Measurements from ENCODE around the gene ELOVL2.
"Not testable (repeated sequence)": the region's sequence is repeated elsewhere in the genome, so short reads cannot be mapped to it uniquely, and the experiment has no call there.

The ELOVL2 gene

DNA sequence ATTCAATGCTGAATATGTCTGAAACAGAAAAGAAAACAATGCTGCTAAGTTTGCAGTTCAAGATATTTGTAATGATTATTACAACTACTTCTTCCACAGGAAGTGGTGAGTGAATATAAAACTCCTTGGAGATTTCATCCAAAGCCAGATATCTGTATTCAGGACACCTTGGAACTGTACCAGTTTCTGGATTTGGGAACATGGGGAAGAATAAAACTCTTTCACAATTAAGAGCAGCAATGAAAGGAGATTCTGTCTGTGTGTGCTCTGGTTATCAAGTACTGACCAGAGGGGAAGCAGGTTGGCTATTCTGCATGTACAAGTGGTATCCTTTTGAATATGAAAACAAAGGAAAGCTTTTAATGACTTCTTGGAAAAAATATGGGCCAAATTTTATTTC, 21.1 kb downstream of the ELOVL2 start:
- DNase-seq (ENCODE audit: low spot score) (no peak), FAIRE-seq (no peak)

DNA sequence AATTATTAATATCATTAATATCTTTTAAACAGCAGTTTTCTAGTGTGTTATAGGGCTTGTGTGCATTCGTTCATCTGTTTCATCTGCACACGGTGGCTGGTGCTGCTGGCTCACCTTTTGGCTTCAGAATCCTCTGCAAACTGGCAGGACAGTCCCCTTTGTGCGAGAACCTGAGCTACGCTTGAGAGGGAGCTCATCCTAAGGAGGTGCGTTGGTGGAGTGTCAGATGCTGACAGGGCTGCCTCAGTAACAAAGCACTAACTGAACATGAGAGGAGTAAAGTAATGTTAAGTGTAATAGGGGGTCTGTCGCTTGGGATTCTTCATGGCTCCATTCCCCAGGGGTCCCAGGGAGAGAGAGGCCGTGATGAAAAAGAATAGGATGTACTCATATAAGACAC, 22.4 kb downstream of the ELOVL2 start:
- FAIRE-seq: no peak
- DNase-seq (ENCODE audit: low spot score): no peak

DNA sequence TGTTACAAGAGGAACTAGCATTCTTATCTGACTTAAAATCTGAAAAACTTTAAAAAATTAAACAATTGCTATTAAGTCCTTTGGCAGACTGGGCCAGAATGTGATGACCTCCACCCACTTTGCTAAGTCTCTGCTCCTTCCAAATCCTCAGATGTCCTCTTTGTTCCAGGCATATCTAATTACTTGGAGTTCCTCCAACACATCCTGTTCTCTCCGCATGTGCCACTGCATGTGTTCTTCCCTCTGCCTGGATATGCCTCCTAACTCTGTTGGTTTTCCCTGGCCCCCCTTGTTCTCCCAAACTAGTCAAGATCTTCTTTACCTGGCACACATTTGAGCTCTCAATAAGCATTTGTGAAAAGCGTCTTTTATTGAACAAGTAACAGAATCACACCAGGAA, 23.1 kb downstream of the ELOVL2 start:
- FAIRE-seq: no peak
- DNase-seq (ENCODE audit: low spot score): no peak

DNA sequence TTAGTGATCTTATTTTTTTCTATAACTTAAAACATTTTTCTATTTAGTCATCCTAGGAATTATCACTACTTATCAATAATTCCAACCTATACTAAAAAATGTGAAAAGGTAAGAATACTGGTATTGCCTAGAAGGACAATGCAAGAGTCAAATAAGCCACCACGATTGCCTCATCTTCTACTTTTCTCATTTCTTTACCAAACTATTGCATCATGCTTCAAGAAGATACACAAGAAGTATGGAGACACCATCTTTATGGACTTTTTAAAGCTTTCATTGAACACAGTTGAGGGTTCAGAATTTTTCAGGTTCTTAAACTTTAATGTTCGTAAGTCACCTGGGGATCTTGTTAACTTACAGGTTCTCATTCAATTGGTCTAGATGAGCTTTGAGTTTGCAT, 25.9 kb downstream of the ELOVL2 start:
- FAIRE-seq (no peak), DNase-seq (ENCODE audit: low spot score) (no peak)

DNA sequence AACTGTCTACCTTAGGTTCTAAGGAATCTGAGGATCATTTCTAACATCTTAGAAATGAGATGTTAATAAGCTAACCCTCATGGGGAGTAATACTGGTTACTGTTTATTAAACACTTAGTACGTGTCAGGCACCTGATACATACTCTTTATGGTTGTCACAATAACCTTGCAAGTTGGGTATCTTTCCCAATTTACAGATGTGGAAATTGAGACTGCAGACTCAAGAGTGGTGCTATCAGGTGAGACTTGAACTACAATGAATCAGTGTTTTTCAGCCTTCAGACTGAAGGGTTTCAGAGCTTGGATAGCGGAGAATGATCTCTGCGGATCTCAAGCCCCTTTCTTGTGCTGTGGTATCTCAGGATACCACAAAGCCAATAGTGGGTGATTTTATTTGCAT, 27.0 kb downstream of the ELOVL2 start:
- DNase-seq (ENCODE audit: low spot score) (no peak), FAIRE-seq (no peak)

DNA sequence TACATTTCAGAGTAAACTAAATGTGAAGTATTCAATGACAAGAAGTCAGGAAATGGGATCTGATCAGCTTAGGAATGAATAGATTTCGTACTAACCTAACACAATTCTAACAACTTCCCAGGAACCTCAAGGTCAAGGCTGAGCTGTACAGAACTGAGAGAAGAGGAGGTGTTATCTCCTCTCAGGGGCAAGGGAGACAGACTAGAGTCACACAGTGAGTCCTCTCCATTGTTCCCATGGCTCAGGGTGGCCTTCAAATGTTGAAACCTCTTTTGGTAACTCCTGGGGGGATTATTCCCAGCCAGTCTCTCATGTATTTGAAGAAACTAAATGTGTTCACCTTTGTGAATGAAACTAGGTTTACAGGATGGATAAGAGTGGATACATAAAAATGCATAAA, 27.7 kb downstream of the ELOVL2 start:
- FAIRE-seq (no peak), DNase-seq (ENCODE audit: low spot score) (no peak)

DNA sequence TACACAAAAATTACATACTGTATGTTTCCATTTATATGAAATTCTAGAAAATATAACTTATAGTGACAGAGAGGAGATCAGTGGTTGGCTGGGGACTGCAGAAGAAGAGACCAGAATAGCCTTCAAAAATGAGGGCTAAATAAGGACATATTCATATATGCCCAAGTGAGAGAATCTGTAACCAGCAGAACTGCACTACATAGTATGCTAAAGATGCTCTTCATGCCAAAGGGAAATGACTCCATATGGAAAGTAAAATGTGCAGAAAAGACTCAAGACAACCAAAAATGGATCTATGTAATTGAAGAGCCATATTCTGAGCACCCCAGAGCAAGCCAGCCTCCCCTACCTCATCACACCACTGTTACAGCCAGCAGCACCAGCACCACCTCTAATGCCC, 29.0 kb downstream of the ELOVL2 start:
- DNase-seq (ENCODE audit: low spot score) (no peak), FAIRE-seq (no peak)

DNA sequence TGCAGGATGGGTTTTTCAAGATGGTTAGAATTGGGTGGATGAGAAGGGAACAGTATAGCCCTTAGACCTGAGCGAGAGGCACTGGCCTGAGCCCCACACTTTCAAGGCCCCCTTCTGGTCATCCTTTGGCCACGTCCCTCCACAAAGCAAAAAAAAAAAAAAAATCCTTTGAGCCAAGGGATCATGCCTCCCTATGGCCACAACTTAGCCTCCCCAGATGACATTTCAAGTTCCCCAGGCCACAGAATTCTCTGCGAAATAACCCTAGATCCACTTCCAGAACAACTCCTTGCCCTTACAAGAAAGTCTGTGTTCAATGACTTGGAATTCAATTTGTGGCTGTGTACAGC, 30.4 kb downstream of the ELOVL2 start:
- no peak for DNase-seq (ENCODE audit: low spot score)
- FAIRE-seq: no peak

DNA sequence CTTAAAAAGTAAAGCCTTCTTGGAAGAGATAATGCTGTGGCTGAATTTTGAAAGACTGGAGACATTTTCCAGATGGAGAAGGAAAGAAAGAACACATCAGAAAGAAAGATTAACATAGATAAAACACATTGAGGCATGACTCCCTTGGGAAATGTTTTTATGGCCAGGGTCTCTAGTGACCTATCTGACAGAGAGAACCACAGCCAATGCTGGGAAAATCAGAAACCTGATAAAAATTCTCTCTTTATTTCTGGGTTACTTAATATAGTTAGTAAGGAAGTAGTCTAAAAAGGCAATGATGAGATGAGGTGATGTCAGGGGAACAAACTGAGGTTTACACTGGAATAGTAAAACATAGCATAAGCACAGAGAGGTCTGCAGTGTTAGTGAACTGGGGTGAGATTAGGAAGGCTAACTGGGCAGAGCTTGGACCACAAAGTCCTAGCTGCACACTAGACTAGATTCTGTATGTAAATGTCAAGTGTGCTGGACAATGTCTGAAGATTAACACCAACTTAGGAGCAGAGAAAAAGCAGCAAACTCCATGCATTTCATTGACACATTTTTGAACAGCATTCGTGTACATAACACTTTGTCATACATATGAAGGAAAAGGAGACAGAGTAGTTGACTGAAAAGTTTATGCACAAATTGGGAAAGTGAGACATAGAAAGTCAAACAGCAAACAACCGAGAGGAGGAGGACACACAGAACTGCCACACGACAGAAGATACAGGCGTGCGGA, 31.0 kb downstream of the ELOVL2 start:
- DNase-seq (ENCODE audit: low spot score): no peak
- FAIRE-seq: no peak

DNA sequence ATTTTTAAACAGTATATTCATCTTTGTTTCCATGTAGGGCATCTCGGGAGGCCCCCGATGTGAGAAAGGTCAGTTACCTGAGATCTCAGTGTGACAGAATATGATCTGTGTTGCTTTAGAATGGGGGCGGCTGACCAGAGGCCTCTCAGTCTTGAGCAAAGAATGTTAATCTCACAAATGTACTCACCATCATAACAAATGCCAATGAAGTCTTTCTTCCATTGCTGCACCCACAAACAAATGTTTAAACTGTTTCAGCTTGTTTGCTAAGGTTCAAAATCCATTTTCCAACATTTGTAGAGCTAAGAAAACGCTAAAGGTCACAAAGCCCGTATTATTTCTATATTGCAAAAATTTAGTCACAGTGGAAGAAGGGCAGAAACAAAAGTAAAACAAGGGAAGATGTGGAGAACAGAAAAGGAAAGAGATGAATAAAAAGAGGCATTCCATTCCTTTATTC, 31.8 kb downstream of the ELOVL2 start:
- no peak for FAIRE-seq
- DNase-seq (ENCODE audit: low spot score): no peak

DNA sequence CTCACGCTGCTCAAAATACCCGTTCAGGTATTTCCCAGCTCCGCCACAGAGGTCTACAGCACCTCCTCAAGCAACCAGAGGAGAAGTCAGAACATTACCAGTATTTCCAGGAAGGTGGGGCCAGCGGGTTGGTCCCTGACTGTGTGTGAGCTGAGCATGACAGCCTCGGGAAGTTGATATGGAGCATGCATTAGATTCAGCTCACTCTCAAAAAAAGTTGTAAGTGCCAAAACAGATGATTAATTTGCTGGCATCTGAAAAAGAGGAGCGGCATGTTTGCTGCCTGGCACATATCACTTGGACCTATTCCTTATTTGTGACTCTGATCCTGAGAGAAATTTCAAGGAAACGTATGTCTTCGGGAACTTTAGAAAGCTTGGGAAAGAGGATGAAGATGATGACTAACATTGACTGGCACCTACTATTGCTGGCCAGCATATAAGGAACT, 32.3 kb downstream of the ELOVL2 start:
- DNase-seq (ENCODE audit: low spot score): peak; percentile 61
- no peak for FAIRE-seq

DNA sequence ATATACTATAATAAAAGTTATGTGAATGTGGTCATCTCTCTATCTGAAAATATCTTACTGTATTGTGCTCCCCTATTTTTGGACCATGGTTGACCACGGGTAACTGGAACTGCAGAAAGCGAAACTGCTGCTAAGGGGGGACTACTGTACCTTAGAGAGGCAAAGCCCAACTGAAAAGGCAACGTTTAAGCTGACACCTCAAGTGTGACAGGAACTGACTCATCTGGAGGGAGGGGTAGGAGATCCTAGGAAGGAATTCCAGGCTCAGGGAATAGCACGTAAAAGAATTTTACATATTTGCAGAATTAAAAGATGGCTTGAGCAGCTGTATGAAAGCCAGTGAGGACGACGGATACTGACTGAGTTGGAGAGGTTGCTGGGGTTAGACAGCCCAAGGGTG, 34.8 kb downstream of the ELOVL2 start:
- peak; percentile 62 for DNase-seq (ENCODE audit: low spot score)
- no peak for FAIRE-seq

DNA sequence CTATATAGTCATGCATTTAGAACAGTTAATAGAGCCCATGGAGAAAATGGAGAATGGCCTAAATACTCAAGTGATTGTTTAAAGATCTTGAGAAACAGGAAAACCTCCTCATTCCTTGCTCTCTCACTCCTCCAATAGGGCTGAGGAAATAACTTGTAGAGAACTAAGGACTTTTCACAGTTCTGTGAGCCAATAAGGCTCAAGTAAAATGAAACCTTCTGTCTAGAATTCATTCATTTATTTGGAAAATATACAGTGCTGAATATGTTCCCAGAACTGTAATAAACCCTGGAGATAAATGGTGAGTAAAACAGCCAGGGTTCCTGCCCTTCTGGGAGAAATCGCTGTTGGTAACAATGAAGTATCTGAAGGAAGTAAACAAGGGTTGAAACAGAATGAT, 35.3 kb downstream of the ELOVL2 start:
- FAIRE-seq (no peak), DNase-seq (ENCODE audit: low spot score) (no peak)

DNA sequence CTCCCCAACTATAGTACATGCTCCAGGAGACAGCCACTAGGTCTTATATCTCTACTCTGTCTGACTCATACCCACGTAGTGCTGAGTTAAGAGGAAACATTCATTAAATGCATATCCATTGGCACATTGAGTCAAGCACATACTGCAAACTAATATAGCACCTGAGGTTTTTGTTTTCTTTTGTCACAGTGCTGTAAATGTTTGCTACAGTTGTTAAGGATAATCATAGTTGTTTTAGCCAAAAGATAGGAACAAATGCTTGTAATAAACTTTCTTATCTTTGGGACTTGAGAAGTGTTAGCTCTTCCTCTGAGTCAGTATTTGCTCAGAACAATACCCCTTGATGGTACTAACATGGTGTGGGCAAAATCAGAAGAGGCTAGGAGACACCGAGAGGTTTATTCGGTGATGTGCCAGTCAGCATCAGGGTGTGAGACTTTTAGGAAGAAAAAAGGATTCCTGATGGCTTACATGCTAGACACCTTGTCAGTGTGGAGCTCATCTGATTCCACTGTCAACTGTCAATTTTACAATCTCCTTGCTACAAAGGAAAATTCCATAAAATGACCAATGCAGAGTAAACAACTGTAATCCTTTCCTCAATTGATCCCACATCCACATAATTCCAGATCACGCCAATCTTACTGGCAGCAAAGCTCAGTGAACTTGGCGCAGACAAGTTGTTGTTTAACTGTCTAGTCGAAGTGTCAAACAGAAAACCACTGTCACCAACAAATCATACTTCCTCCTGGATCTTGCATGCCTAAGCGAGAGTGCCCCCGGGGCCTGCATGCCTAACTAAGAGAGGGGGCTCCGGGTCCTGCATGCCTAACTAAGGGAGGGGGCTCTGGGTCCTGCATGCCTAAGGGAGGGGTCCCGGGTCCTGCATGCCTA, 36.1 kb downstream of the ELOVL2 start:
- peak; percentile 13 for DNase-seq (ENCODE audit: low spot score)

DNA sequence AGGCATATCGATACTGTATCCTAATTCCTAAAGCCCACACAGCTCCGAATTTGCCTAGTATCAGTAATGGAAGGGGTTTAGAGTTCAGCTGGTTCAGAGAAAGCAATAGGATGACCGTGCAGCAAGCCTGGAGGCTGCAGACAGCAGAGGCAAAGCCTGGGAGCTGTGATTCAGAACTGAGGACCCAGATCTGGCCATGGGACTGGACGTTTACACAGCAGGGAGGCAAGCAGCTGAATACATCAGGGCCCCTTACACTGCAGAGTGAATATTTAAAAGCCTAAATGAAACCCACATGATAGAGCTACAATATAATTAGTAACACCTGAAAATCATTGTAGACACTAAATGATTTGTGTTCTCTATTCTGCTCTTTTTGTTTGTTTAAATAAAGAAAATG, 38.0 kb downstream of the ELOVL2 start:
- DNase-seq (ENCODE audit: low spot score) (no peak), FAIRE-seq (no peak)

More for the DNA sequence above, 36.1 kb downstream of the ELOVL2 start:
- FAIRE-seq: no peak

DNA sequence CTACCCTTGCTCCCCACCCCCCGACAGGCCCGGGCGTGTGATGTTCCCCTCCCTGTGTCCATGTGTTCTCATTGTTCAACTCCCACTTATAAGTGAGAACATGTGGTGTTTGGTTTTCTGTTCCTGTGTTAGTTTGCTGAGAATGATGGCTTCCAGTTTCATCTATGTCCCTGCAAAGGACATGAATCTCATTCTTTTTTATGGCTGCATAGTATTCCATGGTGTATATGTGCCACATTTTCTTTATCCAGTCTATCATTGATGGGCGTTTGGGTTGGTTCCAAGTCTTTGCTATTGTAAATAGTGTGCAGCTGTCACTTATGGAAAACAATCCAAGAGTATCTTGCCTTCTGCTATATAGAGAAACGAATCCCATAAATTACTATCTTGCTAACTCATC, 40.8 kb downstream of the ELOVL2 start:
- not testable (repeated sequence) for FAIRE-seq; DNase-seq (ENCODE audit: low spot score)

DNA sequence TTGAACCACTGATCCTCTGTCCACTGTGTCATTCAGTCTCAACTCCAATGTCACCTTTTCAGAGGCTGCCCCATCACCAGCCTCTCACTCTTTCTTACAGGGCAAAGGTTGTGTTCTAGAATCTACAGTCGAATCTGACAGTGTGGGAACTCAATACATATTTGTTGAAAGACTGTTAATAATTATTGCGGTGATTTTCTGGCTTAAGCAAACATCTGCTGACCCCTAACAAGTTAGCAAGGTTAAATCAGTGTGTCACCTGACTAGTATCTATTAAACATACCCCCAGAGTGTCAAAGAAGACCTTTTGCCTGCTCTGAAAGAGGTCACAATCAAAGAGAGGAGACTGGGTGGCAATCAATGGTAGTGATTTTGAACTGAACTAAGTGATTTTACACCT, 41.9 kb downstream of the ELOVL2 start:
- DNase-seq (ENCODE audit: low spot score) (no peak), FAIRE-seq (no peak)

DNA sequence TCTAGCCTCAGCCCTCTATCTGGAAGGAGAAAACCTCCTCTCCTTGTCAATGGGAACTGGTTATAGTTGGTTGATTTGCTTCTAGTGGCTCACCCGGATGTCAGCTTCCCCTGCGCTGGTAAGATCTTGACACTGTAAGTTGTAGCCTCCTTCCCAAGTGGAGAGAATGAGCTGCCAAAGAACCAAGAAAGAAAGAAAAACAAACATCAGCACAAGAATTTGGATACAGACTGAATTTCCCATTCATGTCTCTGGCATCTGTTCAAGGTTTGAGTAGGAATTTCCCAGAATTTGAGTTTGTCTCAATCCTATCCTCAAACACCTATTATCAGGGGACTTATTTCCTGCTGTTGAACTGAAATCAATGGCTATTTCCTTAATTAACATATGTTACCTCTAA, 44.1 kb downstream of the ELOVL2 start:
- FAIRE-seq: no peak
- no peak for DNase-seq (ENCODE audit: low spot score)

DNA sequence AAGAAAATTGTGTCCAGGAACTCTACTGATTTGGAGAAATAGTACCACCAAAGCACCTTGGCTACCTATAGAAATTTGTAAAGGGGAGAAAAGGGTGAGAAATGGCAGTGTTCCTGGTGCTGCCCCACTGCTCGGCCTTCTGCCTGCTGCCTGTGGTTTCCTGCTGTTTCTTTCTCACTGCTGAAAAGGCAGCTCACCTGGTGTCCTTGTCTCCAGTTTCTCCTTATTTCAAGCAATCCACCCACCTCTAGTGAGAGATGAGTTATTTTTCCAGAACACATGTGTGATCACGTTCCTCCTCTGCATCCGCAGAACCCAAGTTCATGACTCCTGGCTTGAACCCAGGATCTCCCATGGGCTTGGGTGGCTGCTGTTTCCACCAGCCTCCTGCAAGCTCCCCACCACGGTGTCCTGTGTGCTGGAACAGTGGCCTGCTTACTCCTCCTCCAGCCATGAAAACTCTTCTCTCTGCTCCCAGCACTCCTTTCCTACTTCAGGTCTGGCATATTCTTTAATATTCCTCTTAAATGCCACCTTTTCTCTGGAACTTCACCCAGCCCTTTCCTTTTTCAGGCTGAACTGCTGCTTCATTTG, 48.9 kb downstream of the ELOVL2 start:
- no peak for DNase-seq (ENCODE audit: low spot score)
- no peak for FAIRE-seq

DNA sequence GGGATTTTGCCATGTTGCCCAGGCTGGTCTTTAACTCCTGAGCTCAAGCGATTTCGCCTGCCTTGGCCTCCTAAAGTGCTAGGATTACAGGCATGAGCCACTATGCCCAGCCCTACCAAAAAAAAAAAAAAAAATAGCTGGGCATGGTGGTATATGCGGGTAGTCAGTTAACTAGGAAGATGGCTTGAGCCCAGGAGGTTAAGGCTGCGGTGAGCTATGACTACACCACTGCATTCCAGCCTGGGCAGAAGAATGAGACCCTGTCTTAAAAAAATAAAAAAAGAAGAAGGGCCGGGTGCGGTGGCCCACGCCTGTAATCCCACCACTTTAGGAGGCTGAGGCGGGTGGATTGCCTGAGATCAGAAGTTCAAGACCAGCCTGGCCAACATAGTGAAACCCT, 50.2 kb downstream of the ELOVL2 start:
- FAIRE-seq: no peak
- no peak for DNase-seq (ENCODE audit: low spot score)

DNA sequence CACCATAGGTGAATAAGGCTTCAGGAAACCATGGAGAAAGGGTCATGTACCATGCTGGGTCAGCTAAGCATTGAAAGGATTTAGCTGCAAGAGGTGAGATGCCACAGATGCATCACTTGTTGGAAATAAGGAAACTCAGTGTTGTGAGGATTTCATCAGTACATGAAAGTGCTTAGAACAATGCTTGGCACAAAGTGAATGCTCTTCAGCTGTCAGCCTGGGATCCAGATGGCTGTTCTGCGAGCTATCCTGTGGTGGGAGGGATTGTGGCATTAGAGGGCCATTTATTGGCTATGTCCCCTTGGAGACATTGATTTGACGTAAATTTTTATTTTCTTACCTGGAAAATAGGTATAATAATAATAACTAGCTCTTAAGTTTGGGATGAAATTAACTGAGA, 53.0 kb downstream of the ELOVL2 start:
- DNase-seq (ENCODE audit: low spot score) (no peak), FAIRE-seq (no peak)

DNA sequence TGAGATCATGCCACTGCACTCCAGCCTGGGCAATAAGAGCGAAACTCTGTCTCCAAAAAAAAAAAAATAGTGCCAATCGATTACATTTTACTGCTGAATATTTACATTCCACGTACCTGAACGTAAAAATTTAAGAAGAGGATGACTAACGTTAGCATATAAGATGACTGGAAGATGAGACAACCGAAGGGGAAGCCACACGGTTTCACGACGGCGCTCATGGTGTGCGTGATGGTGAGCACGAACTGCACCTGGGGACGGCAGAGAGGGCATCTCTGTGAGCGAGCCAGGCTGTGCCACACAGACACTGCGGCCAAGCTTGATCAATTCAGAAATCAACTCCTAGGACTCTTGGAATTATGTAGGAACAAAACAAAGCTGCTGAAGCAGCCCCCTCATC, 54.5 kb downstream of the ELOVL2 start:
- DNase-seq (ENCODE audit: low spot score): no peak
- no peak for FAIRE-seq

All from urothelium cell line (cell line).